A549 treated with CORT108297 at 1 μM for 4 hours (cell line): ENCODE measurements around the gene SLC27A4. TPM values are rescaled to one million over a fixed set of nuclear protein-coding genes. Genes with fewer than 3 reads are reported as not detected.

Experiments
- total RNA-seq: library from RNA; stranded (reverse); fragments of 200-300 nt; extraction: Qiagen RNA extraction; gene quantifications from 5 replicates; pipeline ENCODE4 v1.2.3, GENCODE V29; 2022

SLC27A4 gene
- total RNA-seq = 38.8 to 52.9 TPM (median 48.0 TPM) in 5 replicates

GRCh38 chr9:128339761-128340690, at the start of gene SLC27A4:
SLC27A4 (plus strand) TSS chr9:128340527; CDS start chr9:128343133, 2,606 bp downstream.

GRCh38 chr9:128322404-128323211, 17.7 kb upstream of the SLC27A4 start, which contains the start of the genes COQ4 and TRUB2:
COQ4 (plus strand) TSS chr9:128322839; CDS start chr9:128322859, 20 bp downstream.
TRUB2 (minus strand) TSS chr9:128322447; CDS start chr9:128322408, 39 bp downstream.

GRCh38 chr9:128370752-128371629, 30.7 kb downstream of the SLC27A4 start, which contains the start of gene URM1:
URM1 (plus strand) TSS chr9:128371374; CDS start chr9:128371381, 7 bp downstream.

Other genes starting within 250 kb of the SLC27A4 start
- gene PTGES2, start 212.8 kb upstream of the SLC27A4 start, total RNA-seq = 76.5 to 104 TPM (median 94.8 TPM) in 5 replicates
- gene LCN2, start 191.1 kb upstream of the SLC27A4 start, total RNA-seq = 2.8 to 6.5 TPM (median 3.4 TPM) in 5 replicates
- 41.2 to 69.2 TPM (median 66.0 TPM) in 5 replicates for gene BBLN, start 180.3 kb upstream of the SLC27A4 start, total RNA-seq
- gene CIZ1, start 149.0 kb upstream of the SLC27A4 start, total RNA-seq = 75.2 to 92.1 TPM (median 88.1 TPM) in 5 replicates
- gene DNM1, start 137.1 kb upstream of the SLC27A4 start, total RNA-seq = 78.2 to 96.1 TPM (median 86.9 TPM) in 5 replicates
- 38.8 to 54.8 TPM (median 46.5 TPM) in 5 replicates for gene GOLGA2, start 64.5 kb upstream of the SLC27A4 start, total RNA-seq
- 41.5 to 51.4 TPM (median 46.9 TPM) in 5 replicates for gene SWI5, start 64.3 kb upstream of the SLC27A4 start, total RNA-seq
- 40.0 to 56.0 TPM (median 51.8 TPM) in 5 replicates for gene TRUB2, start 18.1 kb upstream of the SLC27A4 start, total RNA-seq
- 47.6 to 64.3 TPM (median 63.2 TPM) in 5 replicates for gene COQ4, start 17.7 kb upstream of the SLC27A4 start, total RNA-seq
- gene URM1, start 30.8 kb downstream of the SLC27A4 start, total RNA-seq = 65.5 to 89.4 TPM (median 85.3 TPM) in 5 replicates
- 32.0 to 43.1 TPM (median 38.8 TPM) in 5 replicates for gene CERCAM, start 80.3 kb downstream of the SLC27A4 start, total RNA-seq
- gene ODF2, start 115.5 kb downstream of the SLC27A4 start, total RNA-seq = 26.0 to 31.1 TPM (median 28.6 TPM) in 5 replicates
- 28.7 to 31.7 TPM (median 30.8 TPM) in 5 replicates for gene GLE1, start 164.2 kb downstream of the SLC27A4 start, total RNA-seq
- 142 to 153 TPM (median 151 TPM) in 5 replicates for gene SPTAN1, start 212.1 kb downstream of the SLC27A4 start, total RNA-seq